Heart left ventricle (tissue), 16 donors: ENCODE data around the gene ATPAF2. TPM values are rescaled to one million over a fixed set of nuclear protein-coding genes. Genes with fewer than 3 reads are reported as not detected.

Experiments used
- ATAC-seq, 4 donors: fragments of 200-7000 bp; cut with Tn5 transposase; one replicate each; pipeline ENCODE4 v1.9.1; 2020 to 2022; ENCODE audit warnings: moderate library complexity in 4 of 4, mild to moderate bottlenecking in 3 of 4, moderate number of reproducible peaks in 1 of 4
- DNase-seq, 5 donors: peaks; one replicate each; pipeline ENCODE4 v3.0.0-alpha.2; 2020
- H3K27ac ChIP-seq, 12 donors: fragments of 200-600 bp; sonication (generic) in 4 of 12; one replicate each; pipeline versions ENCODE4 v1.5.0 to v1.8.0; 2016 to 2022; ENCODE audit warnings: mild to moderate bottlenecking in 2 of 12
- H3K27me3 ChIP-seq, 9 donors: fragments of 200-600 bp; sonication (generic) in 2 of 9; one replicate each; pipeline versions ENCODE4 v1.5.1 to v1.8.0; 2016 to 2022; ENCODE audit warnings: mild to moderate bottlenecking in 3 of 9
- H3K36me3 ChIP-seq, 9 donors: fragments of 200-600 bp; sonication (generic) in 2 of 9; one replicate each; pipeline versions ENCODE4 v1.5.0 to v1.8.0; 2018 to 2022; ENCODE audit warnings: mild to moderate bottlenecking in 2 of 9
- H3K4me1 ChIP-seq, 12 donors: fragments of 200-600 bp; sonication (generic) in 4 of 12; one replicate each; pipeline versions ENCODE4 v1.5.0 to v1.8.0; 2016 to 2022; ENCODE audit warnings: mild to moderate bottlenecking in 3 of 12
- H3K4me3 ChIP-seq, 12 donors: fragments of 200-600 bp; sonication (generic) in 4 of 12; one replicate each; pipeline versions ENCODE4 v1.5.0 to v1.8.0; 2017 to 2022; ENCODE audit warnings: mild to moderate bottlenecking in 9 of 12, moderate library complexity in 4 of 12
- H3K9me3 ChIP-seq, 12 donors: fragments of 200-600 bp; sonication (generic) in 4 of 12; one replicate each; pipeline versions ENCODE4 v1.5.0 to v1.8.0; 2016 to 2022; ENCODE audit warnings: mild to moderate bottlenecking in 1 of 12
- CTCF ChIP-seq, 12 donors: fragments of 200-600 bp; sonication (generic) in 4 of 12; IDR thresholded peaks; one replicate each; pipeline versions ENCODE4 v1.5.0 to v1.8.0; 2018 to 2022; ENCODE audit warnings: antibody characterized with exemption in 12 of 12, mild to moderate bottlenecking in 5 of 12
- POLR2A ChIP-seq, 2 donors: fragments of 450-650 bp; IDR thresholded peaks; one replicate each; pipeline ENCODE4 v1.6.1; 2017; ENCODE audit warnings: antibody characterized with exemption in 2 of 2, mild to moderate bottlenecking in 2 of 2, moderate library complexity in 2 of 2
- WGBS, 4 donors: extraction: QIAGEN DNeasy Blood & Tissue Kit in 2 of 4; methylation state at CpG; one replicate each; pipeline versions ENCODE4 v1.1.5 to v1.1.7; 2013 to 2018; 5-methylcytosine and 5-hydroxymethylcytosine counted together
- intact Hi-C, 10 donors: fragments of 100-400 bp; cut with DNase I; formaldehyde crosslinking; loops; one replicate each; pipeline versions ENCODE4 v1.11.1 to v1.14.2; 2022
- long read RNA-seq, 3 donors: library from polyadenylated mRNA; unstranded; transcript quantifications; one replicate each; pipeline ENCODE4 v2.0.0, GENCODE V29; 2020 to 2021
- polyA plus RNA-seq, 2 donors: library from polyadenylated mRNA; stranded (reverse); fragments of 200-250 nt; gene quantifications; one replicate each; pipeline ENCODE4 v1.2.3, GENCODE V29; 2013
- total RNA-seq, 9 donors: library from RNA; depleted of rRNA in 2 of 9; stranded (reverse); fragments of >200 nt in 2 of 9; fragmentation: NEBNext Ultra II Directional in 3 of 9; extraction: Animal tissue kit (Norgen Biotek cat#: 25700) in 3 of 9; gene quantifications; one replicate each; pipeline versions ENCODE4 v1.1.0 to v1.2.4, GENCODE V29; 2016 to 2023
- donor health status: ischemic (EF 13 %, LVEDD 7.1; RV severe dilation, severe dysfunction).
- donor health status: healthy with polysubstance abuse.
- donor health status: DM: no; HTN: yes; CAD: no.
- donor health status: DM: no; HTN: no; CAD: no.
- donor health status: ischemic (EF 25% LVEDD 6.9; RV normal size, moderate dysfunction).
- donor health status: ischemic (EF 25% LVEDD 5.7; RV mildly dilated, moderate dysfunction).
- donor health status: healthy.
- donor health status: DM: yes; HTN: yes; CAD: no.
- donor health status: ischemic (EF 35%, LVEDD 5.7; RV mildly dilated, moderate dysfunction).
- donor health status: nonischemic (EF 11% LVEDD 7.7; RV severe dilation, severe dysfunction).
- donor health status: DM: yes; HTN: yes; CAD: no.
- donor health status: PGD.
- donor health status: ischemic (EF 29% LVEDD 5.4; RV normal size, mild dysfunction).
- donor health status: nonischemic (EF 23%, LVEDD 6.1; RV moderate dilation, normal function).

ATPAF2 gene
- total RNA-seq (10 to 100 TPM; 25.6 to 46.2 (median 37.6) TPM), polyA plus RNA-seq (10 to 100 TPM; 29.6 to 51.4 TPM)
- long read RNA-seq, donor 1, transcript ATPAF2-206 (8 exons, 1,564 nt) = major isoform, 45 of 53 reads
- long read RNA-seq, donor 1, partial matches to known transcripts = 1 of 53 reads
- long read RNA-seq, donor 1, other reads (novel, unspliced or antisense) = 7 of 53 reads
- long read RNA-seq, donor 2, transcript ATPAF2-206 (8 exons, 1,564 nt) = major isoform, 88 of 99 reads
- long read RNA-seq, donor 2, partial matches to known transcripts = 0 of 99 reads
- long read RNA-seq, donor 2, other reads (novel, unspliced or antisense) = 10 of 99 reads
- long read RNA-seq, donor 3, transcript ATPAF2-206 (8 exons, 1,564 nt) = major isoform, 37 of 46 reads
- long read RNA-seq, donor 3, partial matches to known transcripts = 0 of 46 reads
- long read RNA-seq, donor 3, other reads (novel, unspliced or antisense) = 9 of 46 reads

GRCh38 chr17:18038861-18039534 is at the start of gene ATPAF2, which contains the start of gene GID4:
TSS of gene ATPAF2 (minus strand) at chr17:18039168. CDS start at chr17:18039013, 155 bp downstream.
TSS of gene GID4 (plus strand) at chr17:18039408. CDS start at chr17:18039465, 57 bp downstream.
- ATAC-seq = peak; percentile 97 to 99 (median 97)
- Histone ChIP-seq H3K36me3 (no peaks in the 10 kb centered on the region), H3K4me1 (peaks cover 0 to 57% (median 32%) of the 10 kb centered on the region in 12 donors), H3K27me3 (no peaks in the 10 kb centered on the region), H3K9me3 (no peaks in the 10 kb centered on the region), H3K27ac (peak within 1 kb of the TSS; percentile 68 to 89 (median 75)), H3K4me3 (peak within 1 kb of the TSS; percentile 72 to 95 (median 88))
- DNase-seq = peak; percentile 99 to 100 (median 100)
- no peak for TF ChIP-seq CTCF (IDR thresholded peaks at IDR 0.05)
- TF ChIP-seq POLR2A (IDR thresholded peaks at IDR 0.05) = peak in 1 of 2 donors; percentile 47
- intact Hi-C loops = loop anchor here in 9 of 10 donors (2.0 to 10.0 kb wide), 11 partner anchors 47 to 684 kb away; partner anchors contain the start of genes DRC3 (in 3 of the 9), TOM1L2 (in 3 of the 9) and RAI1 (in 2 of the 9)
- 0% methylated on average over 40 to 67 of the region's 67 CpGs for whole genome bisulfite sequencing, 4 donors

DNA sequence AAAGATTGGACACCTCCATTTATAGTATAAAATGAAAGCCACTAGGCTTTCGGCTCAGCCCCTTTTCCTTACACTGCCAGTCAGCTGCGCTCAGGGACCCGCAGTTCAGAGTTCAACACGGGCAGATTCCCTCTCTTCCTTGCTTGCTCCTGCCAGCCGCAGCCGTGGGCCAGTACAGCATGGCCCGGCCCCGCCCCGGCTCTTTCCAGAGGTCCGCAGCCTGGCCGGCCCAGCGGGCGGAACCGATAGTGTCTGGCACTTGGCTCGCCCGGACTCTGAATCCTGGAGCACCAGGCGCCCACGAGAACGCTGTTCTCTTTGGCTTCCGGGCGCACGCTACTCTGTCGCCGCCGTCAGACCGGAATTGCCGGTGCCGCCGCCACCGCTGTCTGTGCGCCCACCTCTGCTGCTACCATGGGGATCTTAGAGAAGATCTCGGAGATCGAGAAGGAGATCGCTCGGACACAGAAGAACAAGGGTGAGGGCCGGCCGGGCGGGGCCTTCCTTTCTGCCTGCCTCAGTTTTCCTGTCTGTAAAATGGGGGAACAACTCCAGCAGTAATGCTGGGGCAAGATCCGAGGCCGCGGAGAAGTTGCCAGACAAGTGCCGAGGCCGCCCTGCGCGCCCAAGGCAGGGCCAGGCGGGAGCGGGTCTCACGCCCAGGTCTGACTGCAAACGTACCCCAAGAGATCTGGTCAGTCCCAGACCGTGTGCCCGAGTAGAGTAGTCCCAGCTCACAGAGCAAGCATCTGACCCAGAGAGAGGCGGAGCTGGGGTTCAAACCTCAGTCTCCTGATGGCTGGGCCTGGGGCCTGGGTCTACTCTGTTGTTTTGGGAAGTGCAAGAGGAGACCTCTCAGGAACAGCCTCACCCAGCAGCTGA is 48.9 kb upstream of the ATPAF2 start, which contains the start of gene DRG2:
DRG2 (plus strand) TSS at position 339 of the 882 bp plus-strand sequence; CDS start at position 415, 76 bp downstream.
- Histone ChIP-seq H3K9me3 (no peaks in the 10 kb centered on the region), H3K4me1 (peaks cover 0 to 21% (median 13%) of the 10 kb centered on the region in 12 donors), H3K4me3 (peak within 1 kb of the TSS; percentile 61 to 99 (median 86)), H3K27ac (peak within 1 kb of the TSS; percentile 66 to 89 (median 80)), H3K27me3 (no peaks in the 10 kb centered on the region), H3K36me3 (peaks cover 0 to 21% (median 12%) of the 10 kb centered on the region in 9 donors)
- 1% methylated on average over 46 to 52 of the region's 52 CpGs for WGBS, 4 donors
- DNase-seq (peak; percentile 91 to 95 (median 93)), ATAC-seq (peak; percentile 93 to 98 (median 97))
- intact Hi-C loops = no loop called here
- TF ChIP-seq POLR2A (IDR thresholded peaks at IDR 0.05) (peak in 1 of 2 donors; percentile 56), CTCF (IDR thresholded peaks at IDR 0.05) (peak in 4 of 12 donors; percentile 23 to 33 (median 30))

- 86 to 94% (median 90%) methylated on average over 4 of the region's 4 CpGs for WGBS, 4 donors
- H3K27ac ChIP-seq = no peak overlapping the region
- no peaks in the 10 kb centered on the region for H3K36me3 ChIP-seq
- ATAC-seq (no peak), DNase-seq (no peak)
- no peaks in the 10 kb centered on the region for H3K9me3 ChIP-seq
- TF ChIP-seq POLR2A (IDR thresholded peaks at IDR 0.05) (no peak), CTCF (IDR thresholded peaks at IDR 0.05) (no peak)
- no peak overlapping the region for H3K4me3 ChIP-seq
- no peaks in the 10 kb centered on the region for H3K27me3 ChIP-seq
- peaks cover 0 to 21% (median 13%) of the 10 kb centered on the region in 12 donors for H3K4me1 ChIP-seq
- intact Hi-C loops = no loop called here
Observed at GRCh38 chr17:18084256-18084655, 45.3 kb upstream of the ATPAF2 start.
